ENCODE data around the gene GSE1.

DNA sequence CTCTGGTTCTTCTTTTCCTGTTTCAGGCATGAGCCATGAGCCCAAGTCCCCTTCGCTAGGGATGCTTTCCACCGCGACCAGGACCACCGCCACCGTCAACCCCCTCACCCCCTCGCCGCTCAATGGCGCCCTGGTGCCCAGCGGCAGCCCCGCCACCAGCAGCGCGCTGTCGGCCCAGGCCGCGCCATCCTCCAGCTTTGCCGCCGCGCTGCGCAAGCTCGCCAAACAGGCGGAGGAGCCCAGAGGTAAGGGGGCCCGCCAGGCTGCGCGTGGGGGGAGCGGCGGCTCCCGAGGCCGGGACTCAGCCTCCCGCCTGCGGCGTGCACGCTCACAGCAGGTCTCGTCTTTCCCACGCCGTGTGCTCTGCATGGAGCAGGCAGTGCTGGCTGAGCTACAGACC is 20.8 kb downstream of the GSE1 start:
- TF ChIP-seq CTCF (IDR thresholded peaks at IDR 0.05; ENCODE audit: low read depth, low read length, poor library complexity, severe bottlenecking), result no peak
- TF ChIP-seq EZH2phosphoT487 (IDR thresholded peaks at IDR 0.05; ENCODE audit: borderline replicate concordance, low read length), result no peak

Measured in DOHH2 (cell line).